ENCODE data around the gene ARRDC1.

Gene ARRDC1

DNA sequence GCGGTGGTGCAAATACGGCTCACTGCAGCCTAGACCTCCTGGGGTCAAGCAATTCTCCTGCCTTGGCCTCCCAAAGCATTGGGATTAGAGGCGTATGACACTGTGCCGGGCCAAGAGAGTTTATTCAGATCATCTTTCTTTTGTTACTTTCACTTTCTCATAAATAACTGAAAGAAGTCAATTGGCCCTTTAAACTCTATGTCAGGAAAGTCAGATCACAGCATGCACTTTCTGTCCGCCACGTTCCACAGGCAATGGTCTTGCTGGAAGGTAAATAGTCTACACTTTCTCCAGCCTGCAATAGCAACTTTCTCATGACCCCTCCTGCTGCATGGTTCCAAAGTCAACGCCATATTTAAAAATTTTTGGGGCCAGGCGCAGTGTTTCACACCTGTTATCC, 6.5 kb upstream of the ARRDC1 start:
- Histone ChIP-seq H3K36me3 (no peaks in the 10 kb centered on the region), H3K27ac (no peak overlapping the region), H3K27me3 (ENCODE audit: insufficient read depth, low read depth, severe bottlenecking) (no peaks in the 10 kb centered on the region), H3K9me3 (ENCODE audit: severe bottlenecking) (no peaks in the 10 kb centered on the region), H3K4me3 (ENCODE audit: low read depth, low read length) (no peak overlapping the region)
- no peak for DNase-seq
- TF ChIP-seq, protein P1, sequence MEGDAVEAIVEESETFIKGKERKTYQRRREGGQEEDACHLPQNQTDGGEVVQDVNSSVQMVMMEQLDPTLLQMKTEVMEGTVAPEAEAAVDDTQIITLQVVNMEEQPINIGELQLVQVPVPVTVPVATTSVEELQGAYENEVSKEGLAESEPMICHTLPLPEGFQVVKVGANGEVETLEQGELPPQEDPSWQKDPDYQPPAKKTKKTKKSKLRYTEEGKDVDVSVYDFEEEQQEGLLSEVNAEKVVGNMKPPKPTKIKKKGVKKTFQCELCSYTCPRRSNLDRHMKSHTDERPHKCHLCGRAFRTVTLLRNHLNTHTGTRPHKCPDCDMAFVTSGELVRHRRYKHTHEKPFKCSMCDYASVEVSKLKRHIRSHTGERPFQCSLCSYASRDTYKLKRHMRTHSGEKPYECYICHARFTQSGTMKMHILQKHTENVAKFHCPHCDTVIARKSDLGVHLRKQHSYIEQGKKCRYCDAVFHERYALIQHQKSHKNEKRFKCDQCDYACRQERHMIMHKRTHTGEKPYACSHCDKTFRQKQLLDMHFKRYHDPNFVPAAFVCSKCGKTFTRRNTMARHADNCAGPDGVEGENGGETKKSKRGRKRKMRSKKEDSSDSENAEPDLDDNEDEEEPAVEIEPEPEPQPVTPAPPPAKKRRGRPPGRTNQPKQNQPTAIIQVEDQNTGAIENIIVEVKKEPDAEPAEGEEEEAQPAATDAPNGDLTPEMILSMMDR (IDR thresholded peaks at IDR 0.05; ENCODE audit: low read depth, low read length) = no peak

DNA sequence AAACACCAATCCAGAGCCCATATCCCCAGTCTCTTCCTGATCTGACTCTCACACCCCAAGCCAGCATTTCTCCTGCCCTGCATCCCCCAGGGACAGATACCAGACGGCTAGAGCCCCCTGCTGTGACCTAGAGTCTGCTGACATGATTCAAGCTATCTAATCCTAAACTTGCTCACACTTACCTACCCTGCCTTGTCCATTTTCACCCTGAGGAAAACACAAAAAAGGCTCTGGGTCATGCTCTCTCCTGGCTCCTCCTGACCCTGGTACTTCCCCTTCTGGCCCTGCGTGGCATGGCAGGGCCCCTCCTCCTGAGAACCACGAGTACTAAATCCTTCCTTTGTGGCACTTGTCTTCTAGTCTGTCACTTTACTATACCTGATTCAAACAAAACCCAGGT, 2.8 kb upstream of the ARRDC1 start:
- Histone ChIP-seq H3K36me3 (no peaks in the 10 kb centered on the region), H3K27ac (peak overlapping the region; percentile 17), H3K27me3 (ENCODE audit: insufficient read depth, low read depth, severe bottlenecking) (no peaks in the 10 kb centered on the region), H3K9me3 (ENCODE audit: severe bottlenecking) (no peaks in the 10 kb centered on the region), H3K4me3 (ENCODE audit: low read depth, low read length) (no peak overlapping the region)
- DNase-seq = peak; percentile 70
- TF ChIP-seq, protein P1 (IDR thresholded peaks at IDR 0.05; ENCODE audit: low read depth, low read length) = 0 out of 2 replicates have a peak, but pooled peaks have one; percentile 21

DNA sequence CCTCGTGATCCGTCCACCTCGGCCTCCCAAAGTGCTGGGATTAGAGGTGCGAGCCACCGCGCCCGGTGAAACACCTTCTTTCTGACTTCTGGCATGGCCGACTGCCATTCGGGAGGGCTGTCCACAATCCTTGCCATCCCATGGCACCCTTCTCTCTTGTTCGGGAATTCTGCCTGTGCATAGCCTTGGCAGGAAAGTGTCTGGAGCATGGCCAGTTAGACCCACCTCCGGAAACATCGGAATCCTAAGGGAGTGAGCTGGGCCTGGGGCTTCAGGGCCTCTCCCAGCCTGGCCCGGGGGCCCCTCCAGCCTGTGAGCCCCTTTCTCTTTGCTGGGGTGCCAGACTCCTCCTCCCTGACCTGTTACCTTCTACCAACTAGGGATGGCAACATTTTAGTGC, 1.6 kb upstream of the ARRDC1 start:
- Histone ChIP-seq H3K27ac (no peak overlapping the region), H3K9me3 (ENCODE audit: severe bottlenecking) (no peaks in the 10 kb centered on the region), H3K4me3 (ENCODE audit: low read depth, low read length) (no peak overlapping the region), H3K36me3 (no peaks in the 10 kb centered on the region), H3K27me3 (ENCODE audit: insufficient read depth, low read depth, severe bottlenecking) (no peaks in the 10 kb centered on the region)
- no peak for DNase-seq
- TF ChIP-seq, protein P1 (IDR thresholded peaks at IDR 0.05; ENCODE audit: low read depth, low read length) = no peak

DNA sequence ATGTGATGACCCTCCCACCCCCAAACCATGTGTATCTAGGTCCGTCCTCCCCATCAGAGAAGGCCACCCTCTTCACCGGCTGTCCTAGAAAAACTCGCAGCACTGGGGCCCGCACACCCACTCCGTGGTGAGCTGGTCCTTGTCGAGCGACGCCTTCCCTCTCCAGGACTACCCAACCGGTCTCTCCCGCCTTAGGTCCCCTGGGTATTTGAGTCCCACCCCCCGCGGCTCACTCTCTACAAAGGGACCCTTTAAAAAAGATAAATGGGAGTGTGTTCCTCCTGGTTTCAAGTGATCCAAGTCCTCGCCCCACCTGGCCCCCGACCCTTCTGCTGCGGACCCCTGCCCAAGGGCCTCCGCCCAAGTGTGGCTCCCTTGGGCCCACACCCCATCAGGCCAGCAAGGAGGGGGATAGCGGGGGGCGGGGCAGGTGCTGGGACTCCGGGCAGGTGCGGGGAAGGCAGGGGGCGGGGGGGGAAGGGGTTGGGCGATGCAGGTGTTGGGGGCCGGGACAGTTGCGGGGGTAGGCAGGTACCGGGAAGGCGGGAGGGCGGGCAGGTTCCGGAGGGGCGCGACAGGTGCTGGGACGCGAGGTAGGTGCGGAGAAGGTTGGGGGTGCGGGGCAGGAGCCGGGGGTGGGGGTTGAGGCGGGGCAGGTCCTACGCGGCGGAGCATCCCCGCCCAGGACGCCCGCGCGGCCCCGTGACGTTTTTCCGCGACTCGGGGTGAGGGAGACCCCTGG, 970 bp upstream of the ARRDC1 start:
- no peaks in the 10 kb centered on the region for H3K36me3 ChIP-seq
- no peak for DNase-seq
- no peaks in the 10 kb centered on the region for H3K9me3 ChIP-seq (ENCODE audit: severe bottlenecking)
- H3K4me3 ChIP-seq (ENCODE audit: low read depth, low read length) = peak overlapping the region; percentile 27; the same call in 1 of the 2 replicates
- no peaks in the 10 kb centered on the region for H3K27me3 ChIP-seq (ENCODE audit: insufficient read depth, low read depth, severe bottlenecking)
- TF ChIP-seq, protein P1 (IDR thresholded peaks at IDR 0.05; ENCODE audit: low read depth, low read length) = no peak
- H3K27ac ChIP-seq = no peak overlapping the region

DNA sequence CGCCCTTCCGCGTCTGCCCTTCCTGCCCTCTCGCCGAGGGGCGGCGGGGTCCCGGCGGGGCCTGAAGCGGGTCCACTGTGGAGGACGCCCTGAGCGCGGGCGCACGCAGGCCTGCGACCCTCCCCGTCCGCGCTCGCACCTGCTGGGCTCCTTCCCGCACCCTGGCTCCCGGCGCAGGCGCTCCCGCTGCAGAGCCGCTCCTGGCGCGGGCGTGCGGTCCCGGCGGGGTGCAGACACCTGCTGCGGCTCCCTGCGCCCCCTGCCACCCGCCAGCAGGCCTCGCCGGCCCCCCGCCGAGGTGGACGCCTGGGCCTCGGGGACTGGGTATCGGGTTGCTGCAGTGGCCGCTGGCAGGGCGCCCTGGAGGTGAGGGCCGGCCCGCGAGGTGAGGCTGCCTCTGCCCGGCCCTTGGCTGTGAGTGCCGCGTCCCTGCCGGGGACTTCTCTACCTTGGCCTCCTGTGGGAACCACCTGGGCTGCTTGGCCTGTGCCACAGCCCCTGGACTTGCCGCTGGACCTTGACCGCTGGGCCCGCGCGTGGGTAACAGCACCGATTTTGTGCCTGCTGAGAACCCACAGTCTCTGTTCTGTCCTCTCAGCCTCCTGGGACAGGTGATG, 627 bp downstream of the ARRDC1 start:
- Histone ChIP-seq H3K36me3 (no peaks in the 10 kb centered on the region), H3K9me3 (ENCODE audit: severe bottlenecking) (no peaks in the 10 kb centered on the region), H3K27ac (peak overlapping the region; percentile 86), H3K27me3 (ENCODE audit: insufficient read depth, low read depth, severe bottlenecking) (no peaks in the 10 kb centered on the region), H3K4me3 (ENCODE audit: low read depth, low read length) (peak overlapping the region; percentile 42)
- no peak for DNase-seq
- TF ChIP-seq, protein P1 (IDR thresholded peaks at IDR 0.05; ENCODE audit: low read depth, low read length) = no peak
